WTC11 (cell line): ENCODE data around the gene CCDC190.

ENCODE experiments used
- SP1 ChIP-seq: sonication (generic); formaldehyde crosslinking; conservative IDR thresholded peaks from 2 replicates; pipeline ENCODE4 v1.8.1; 2022; ENCODE audit warnings: missing genetic modification reagents
- TF ChIP-seq, protein P1 (sequence below): fragments of 200-600 bp; IDR thresholded peaks from 2 replicates; pipeline ENCODE4 v1.8.0; 2022; ENCODE audit warnings: antibody characterized with exemption

DNA sequence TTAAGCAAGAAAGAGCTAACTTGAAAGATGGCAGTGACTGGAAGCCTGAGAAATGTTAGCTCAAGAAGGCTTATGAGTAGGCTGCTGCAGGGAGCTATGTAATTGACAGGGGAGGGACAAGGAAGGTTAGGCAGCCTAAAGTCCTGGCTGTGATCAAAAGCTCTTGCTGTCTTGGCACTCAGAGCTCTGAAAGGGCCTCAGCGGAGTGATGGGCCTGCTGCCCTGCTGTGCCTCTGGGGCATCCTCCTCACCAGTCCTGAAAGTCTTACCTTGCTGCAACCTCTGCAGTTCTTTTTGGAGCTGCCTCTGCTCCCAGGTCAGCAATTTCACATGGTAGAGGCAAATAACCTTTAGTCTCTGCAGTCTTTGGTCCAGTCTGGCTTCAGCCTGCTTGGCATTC is 1.8 kb downstream of the CCDC190 start:
- TF ChIP-seq, protein P1, sequence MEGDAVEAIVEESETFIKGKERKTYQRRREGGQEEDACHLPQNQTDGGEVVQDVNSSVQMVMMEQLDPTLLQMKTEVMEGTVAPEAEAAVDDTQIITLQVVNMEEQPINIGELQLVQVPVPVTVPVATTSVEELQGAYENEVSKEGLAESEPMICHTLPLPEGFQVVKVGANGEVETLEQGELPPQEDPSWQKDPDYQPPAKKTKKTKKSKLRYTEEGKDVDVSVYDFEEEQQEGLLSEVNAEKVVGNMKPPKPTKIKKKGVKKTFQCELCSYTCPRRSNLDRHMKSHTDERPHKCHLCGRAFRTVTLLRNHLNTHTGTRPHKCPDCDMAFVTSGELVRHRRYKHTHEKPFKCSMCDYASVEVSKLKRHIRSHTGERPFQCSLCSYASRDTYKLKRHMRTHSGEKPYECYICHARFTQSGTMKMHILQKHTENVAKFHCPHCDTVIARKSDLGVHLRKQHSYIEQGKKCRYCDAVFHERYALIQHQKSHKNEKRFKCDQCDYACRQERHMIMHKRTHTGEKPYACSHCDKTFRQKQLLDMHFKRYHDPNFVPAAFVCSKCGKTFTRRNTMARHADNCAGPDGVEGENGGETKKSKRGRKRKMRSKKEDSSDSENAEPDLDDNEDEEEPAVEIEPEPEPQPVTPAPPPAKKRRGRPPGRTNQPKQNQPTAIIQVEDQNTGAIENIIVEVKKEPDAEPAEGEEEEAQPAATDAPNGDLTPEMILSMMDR = no peak
- TF ChIP-seq SP1 (CRISPR knock-in tag) = no peak
